ENCODE measurements around the gene CACNA1B.

CACNA1B gene

GRCh38 chr9:138020795-138021182 is 143.2 kb downstream of the CACNA1B start:
- TF ChIP-seq CTCF (IDR thresholded peaks at IDR 0.05; ENCODE audit: unreplicated experiment in 3 of 3), result no peak
- Mint-ChIP-seq H3K27ac (no peak overlapping the region), H3K36me3 (ENCODE audit: low read depth) (no peaks in the 10 kb centered on the region), H3K4me3 (no peak overlapping the region), H3K9me3 (no peaks in the 10 kb centered on the region), H3K4me1 (no peaks in the 10 kb centered on the region), H3K27me3 (ENCODE audit: low read depth) (peaks cover 57% of the 10 kb centered on the region)

- Mint-ChIP-seq H3K4me1 (no peaks in the 10 kb centered on the region), H3K9me3 (no peaks in the 10 kb centered on the region), H3K4me3 (peak overlapping the region in 2 of 3 experiments; percentile 41 to 44), H3K36me3 (ENCODE audit: low read depth) (no peaks in the 10 kb centered on the region), H3K27me3 (ENCODE audit: low read depth) (peaks cover 61% of the 10 kb centered on the region), H3K27ac (no peak overlapping the region)
- TF ChIP-seq CTCF (IDR thresholded peaks at IDR 0.05; ENCODE audit: unreplicated experiment in 3 of 3), result no peak
Measured at GRCh38 chr9:138021251-138022056, 143.9 kb downstream of the CACNA1B start.

- Mint-ChIP-seq H3K4me1 (no peaks in the 10 kb centered on the region), H3K27ac (no peak overlapping the region), H3K27me3 (ENCODE audit: low read depth) (peaks cover 65% of the 10 kb centered on the region), H3K4me3 (peak overlapping the region in 2 of 3 experiments; percentile 19 to 44), H3K9me3 (no peaks in the 10 kb centered on the region), H3K36me3 (ENCODE audit: low read depth) (no peaks in the 10 kb centered on the region)
- TF ChIP-seq CTCF (IDR thresholded peaks at IDR 0.05; ENCODE audit: unreplicated experiment in 3 of 3), result peak; percentile 40 to 49 (median 41)
Measured at GRCh38 chr9:138022121-138022741, 144.6 kb downstream of the CACNA1B start.

GRCh38 chr9:138022756-138023393 is 145.3 kb downstream of the CACNA1B start:
- Mint-ChIP-seq H3K36me3 (ENCODE audit: low read depth) (no peaks in the 10 kb centered on the region), H3K4me1 (no peaks in the 10 kb centered on the region), H3K4me3 (no peak overlapping the region), H3K27me3 (ENCODE audit: low read depth) (peaks cover 67% of the 10 kb centered on the region), H3K27ac (no peak overlapping the region), H3K9me3 (no peaks in the 10 kb centered on the region)
- TF ChIP-seq CTCF (IDR thresholded peaks at IDR 0.05; ENCODE audit: unreplicated experiment in 3 of 3), result no peak

GRCh38 chr9:138023394-138024124 is 146.0 kb downstream of the CACNA1B start:
- H3K27ac Mint-ChIP-seq, result no peak overlapping the region
- H3K27me3 Mint-ChIP-seq (ENCODE audit: low read depth), result peaks cover 72% of the 10 kb centered on the region
- H3K4me1 Mint-ChIP-seq, result no peaks in the 10 kb centered on the region

More at GRCh38 chr9:138023394-138024124, 146.0 kb downstream of the CACNA1B start:
- TF ChIP-seq CTCF (IDR thresholded peaks at IDR 0.05; ENCODE audit: unreplicated experiment in 3 of 3), result no peak
- Mint-ChIP-seq H3K4me3 (peak overlapping the region in 2 of 3 experiments; percentile 22 to 23), H3K36me3 (ENCODE audit: low read depth) (no peaks in the 10 kb centered on the region), H3K9me3 (no peaks in the 10 kb centered on the region)
